ENCODE data around the gene CABP4. TPM values are rescaled to one million over a fixed set of nuclear protein-coding genes. Genes with fewer than 3 reads are reported as not detected.
"Not testable (repeated sequence)": the region's sequence is repeated elsewhere in the genome, so short reads cannot be mapped to it uniquely, and the experiment has no call there.

The CABP4 gene
- total RNA-seq, 1 donor from 2014 or later: not detected

GRCh38 chr11:67463186-67463585, 8.0 kb downstream of the CABP4 start:
- no peak overlapping the region for H3K4me3 ChIP-seq (ENCODE audit: low read depth, low read length)
- DNase-seq (ENCODE audit: low read depth): no peak
- no peak for TF ChIP-seq CTCF (conservative IDR thresholded peaks at IDR 0.05; ENCODE audit: low read depth, low read length)

GRCh38 chr11:67463680-67464410, 8.7 kb downstream of the CABP4 start:
- DNase-seq (ENCODE audit: low read depth): no peak
- H3K4me3 ChIP-seq (ENCODE audit: low read depth, low read length): peak overlapping the region; percentile 83
- no peak for TF ChIP-seq CTCF (conservative IDR thresholded peaks at IDR 0.05; ENCODE audit: low read depth, low read length)

- no peak for DNase-seq (ENCODE audit: low read depth)
- H3K4me3 ChIP-seq (ENCODE audit: low read depth, low read length): peak overlapping the region; percentile 83
- TF ChIP-seq CTCF (conservative IDR thresholded peaks at IDR 0.05; ENCODE audit: low read depth, low read length): no peak
These were observed 9.4 kb downstream of the CABP4 start for GRCh38 chr11:67464411-67465188.

GRCh38 chr11:67465189-67465510, 10.0 kb downstream of the CABP4 start:
- DNase-seq (ENCODE audit: low read depth): no peak
- TF ChIP-seq CTCF (conservative IDR thresholded peaks at IDR 0.05; ENCODE audit: low read depth, low read length): no peak

GRCh38 chr11:67465530-67465929, 10.4 kb downstream of the CABP4 start:
- DNase-seq (ENCODE audit: low read depth): not testable (repeated sequence)
- peak overlapping the region; percentile 83 for H3K4me3 ChIP-seq (ENCODE audit: low read depth, low read length)

More at GRCh38 chr11:67465189-67465510, 10.0 kb downstream of the CABP4 start:
- peak overlapping the region; percentile 83 for H3K4me3 ChIP-seq (ENCODE audit: low read depth, low read length)

GRCh38 chr11:67466367-67466766, 11.2 kb downstream of the CABP4 start:
- TF ChIP-seq CTCF (conservative IDR thresholded peaks at IDR 0.05; ENCODE audit: low read depth, low read length): no peak
- no peak for DNase-seq (ENCODE audit: low read depth)

GRCh38 chr11:67466962-67467771, 12.0 kb downstream of the CABP4 start:
- no peak for TF ChIP-seq CTCF (conservative IDR thresholded peaks at IDR 0.05; ENCODE audit: low read depth, low read length)
- H3K4me3 ChIP-seq (ENCODE audit: low read depth, low read length): peak overlapping the region; percentile 84
- no peak for DNase-seq (ENCODE audit: low read depth)

More at GRCh38 chr11:67466367-67466766, 11.2 kb downstream of the CABP4 start:
- no peak overlapping the region for H3K4me3 ChIP-seq (ENCODE audit: low read depth, low read length)

All from epithelial cell of proximal tubule (primary cell).